ENCODE measurements around the gene AKAP8L. TPM values are rescaled to one million over a fixed set of nuclear protein-coding genes. Genes with fewer than 3 reads are reported as not detected.

Gene AKAP8L
- total RNA-seq, 1 experiment from 2014 or later, result 106 TPM

- TF ChIP-seq ELF1 (IDR thresholded peaks at IDR 0.05; ENCODE audit: borderline replicate concordance, low read depth) (no peak; the same call in 1 of the 2 replicates), EGR1 (IDR thresholded peaks at IDR 0.05; ENCODE audit: low read depth) (peak; percentile 90), ZNF274 (IDR thresholded peaks at IDR 0.05; ENCODE audit: low read depth, low read length) (no peak), SRF (IDR thresholded peaks at IDR 0.05; ENCODE audit: low read depth) (no peak)
- TF ChIP-seq, protein P1, sequence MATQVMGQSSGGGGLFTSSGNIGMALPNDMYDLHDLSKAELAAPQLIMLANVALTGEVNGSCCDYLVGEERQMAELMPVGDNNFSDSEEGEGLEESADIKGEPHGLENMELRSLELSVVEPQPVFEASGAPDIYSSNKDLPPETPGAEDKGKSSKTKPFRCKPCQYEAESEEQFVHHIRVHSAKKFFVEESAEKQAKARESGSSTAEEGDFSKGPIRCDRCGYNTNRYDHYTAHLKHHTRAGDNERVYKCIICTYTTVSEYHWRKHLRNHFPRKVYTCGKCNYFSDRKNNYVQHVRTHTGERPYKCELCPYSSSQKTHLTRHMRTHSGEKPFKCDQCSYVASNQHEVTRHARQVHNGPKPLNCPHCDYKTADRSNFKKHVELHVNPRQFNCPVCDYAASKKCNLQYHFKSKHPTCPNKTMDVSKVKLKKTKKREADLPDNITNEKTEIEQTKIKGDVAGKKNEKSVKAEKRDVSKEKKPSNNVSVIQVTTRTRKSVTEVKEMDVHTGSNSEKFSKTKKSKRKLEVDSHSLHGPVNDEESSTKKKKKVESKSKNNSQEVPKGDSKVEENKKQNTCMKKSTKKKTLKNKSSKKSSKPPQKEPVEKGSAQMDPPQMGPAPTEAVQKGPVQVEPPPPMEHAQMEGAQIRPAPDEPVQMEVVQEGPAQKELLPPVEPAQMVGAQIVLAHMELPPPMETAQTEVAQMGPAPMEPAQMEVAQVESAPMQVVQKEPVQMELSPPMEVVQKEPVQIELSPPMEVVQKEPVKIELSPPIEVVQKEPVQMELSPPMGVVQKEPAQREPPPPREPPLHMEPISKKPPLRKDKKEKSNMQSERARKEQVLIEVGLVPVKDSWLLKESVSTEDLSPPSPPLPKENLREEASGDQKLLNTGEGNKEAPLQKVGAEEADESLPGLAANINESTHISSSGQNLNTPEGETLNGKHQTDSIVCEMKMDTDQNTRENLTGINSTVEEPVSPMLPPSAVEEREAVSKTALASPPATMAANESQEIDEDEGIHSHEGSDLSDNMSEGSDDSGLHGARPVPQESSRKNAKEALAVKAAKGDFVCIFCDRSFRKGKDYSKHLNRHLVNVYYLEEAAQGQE (IDR thresholded peaks at IDR 0.05; ENCODE audit: low read depth), result no peak
Measured at GRCh38 chr19:15418579-15419412, at the start of gene AKAP8L (continued).

- no peak overlapping the region for H3K4me3 ChIP-seq (replicated peaks in 1 of 2; ENCODE audit: low read depth in 1 of 2, low read length in 2 of 2)
- no peaks in the 10 kb centered on the region for H3K9me3 ChIP-seq (ENCODE audit: control insufficient read depth in 1 of 2, insufficient read depth in 1 of 2, low read depth in 1 of 2, low read length in 2 of 2)
- no peaks in the 10 kb centered on the region for H3K27me3 ChIP-seq (ENCODE audit: insufficient read depth, low read length)
- no peaks in the 10 kb centered on the region for H3K79me2 ChIP-seq (ENCODE audit: insufficient read depth, low read length)
- no peak overlapping the region for H3K27ac ChIP-seq (ENCODE audit: low read depth, low read length)
- intact Hi-C loops (cut with micrococcal nuclease), result no loop called here
- no peaks in the 10 kb centered on the region for H3K36me3 ChIP-seq (ENCODE audit: control insufficient read depth in 1 of 2, insufficient read depth in 2 of 2, low read length in 2 of 2)
- no TSS peak for BruUV-seq (replicated peaks)
- H3K4me2 ChIP-seq (ENCODE audit: low read length), result no peak overlapping the region
- peaks cover 0 to 7% of the 10 kb centered on the region in 2 experiments; a peak in 2 of 4 replicates for H3K4me1 ChIP-seq (ENCODE audit: control insufficient read depth in 1 of 2, insufficient read depth in 2 of 2, low read length in 2 of 2)
- ChIA-PET POLR2A (no interaction called here), RAD21 (ENCODE audit: low non-redundant PET in 1 of 2, low total read pairs in 2 of 2, uncharacterized antibody in 2 of 2, unreplicated experiment in 2 of 2) (no interaction called here), CTCF (no interaction called here)
- no peaks in the 10 kb centered on the region for H4K20me1 ChIP-seq (ENCODE audit: insufficient read depth)
- H2AFZ ChIP-seq (ENCODE audit: low read depth, low read length, poor library complexity, severe bottlenecking), result no peak overlapping the region
- no peak for TF ChIP-seq ZNF274 (IDR thresholded peaks at IDR 0.05; ENCODE audit: low read depth, low read length)
- TF ChIP-seq EGR1 (IDR thresholded peaks at IDR 0.05; ENCODE audit: low read depth), result no peak
- no peak for TF ChIP-seq MAX (IDR thresholded peaks at IDR 0.05)
- no peak for TF ChIP-seq POLR2A (IDR thresholded peaks at IDR 0.05; ENCODE audit: borderline replicate concordance, extremely low read depth, insufficient read depth, insufficient read length)
- DNase-seq (ENCODE audit: low read depth, low spot score), result no peak
- H3K9ac ChIP-seq (ENCODE audit: low read length), result no peak overlapping the region
- H3K9me2 ChIP-seq (ENCODE audit: insufficient read depth), result no peaks in the 10 kb centered on the region
- ATAC-seq, result no peak
Measured at GRCh38 chr19:15467734-15468214, 49.0 kb upstream of the AKAP8L start.

Measured in HCT116 (cell line).